ENCODE data around the gene TSHZ1. TPM values are rescaled to one million over a fixed set of nuclear protein-coding genes. Genes with fewer than 3 reads are reported as not detected.

Gene TSHZ1
- polyA plus RNA-seq, 1 of the 3 experiments (the other 2 are of a cell fraction) = 2.6 TPM

DNA sequence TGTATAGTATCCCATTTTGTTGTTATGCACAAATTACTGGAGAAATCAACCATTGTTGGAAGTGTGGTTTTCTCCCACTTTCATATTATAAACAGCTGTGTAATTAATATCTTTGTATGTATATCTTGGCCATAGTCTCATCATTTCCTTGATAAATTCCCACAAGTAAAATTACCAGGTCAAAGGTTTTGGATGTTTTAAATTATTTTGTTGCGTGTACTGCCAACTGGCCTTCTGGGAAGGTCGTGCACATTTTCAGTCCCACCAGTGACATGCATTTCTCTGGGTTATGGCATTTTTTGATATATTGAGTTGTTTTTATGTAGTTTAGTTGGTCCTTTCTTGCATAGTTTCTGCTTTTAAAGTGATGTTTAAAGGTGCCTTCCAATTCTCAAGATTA is 41.5 kb downstream of the TSHZ1 start:
- Histone ChIP-seq H3K4me3 (ENCODE audit: low read depth in 2 of 2, low read length in 1 of 2) (no peak overlapping the region), H3K79me2 (ENCODE audit: insufficient read depth) (0 out of 2 replicates have a peak, but pooled peaks cover 3% of the 10 kb centered on the region), H3F3A (replicated peaks; ENCODE audit: insufficient read depth) (peaks cover 7% of the 10 kb centered on the region), H3K4me2 (no peak overlapping the region), H3K9ac (no peak overlapping the region), H2AFZ (ENCODE audit: low read depth) (no peak overlapping the region), H3K27me3 (ENCODE audit: insufficient read depth) (no peaks in the 10 kb centered on the region), H4K20me1 (ENCODE audit: insufficient read depth) (no peaks in the 10 kb centered on the region), H3K9me2 (no peaks in the 10 kb centered on the region), H3K4me1 (ENCODE audit: control insufficient read depth in 1 of 2, insufficient read depth in 2 of 2, low read depth in 1 of 2, low read length in 1 of 2) (peaks cover 0 to 37% of the 10 kb centered on the region in 2 experiments; a peak in 2 of 4 replicates), H3K9me3 (no peaks in the 10 kb centered on the region), H3K36me3 (replicated peaks in 1 of 2; ENCODE audit: control insufficient read depth in 1 of 2, insufficient read depth in 2 of 2, low read length in 1 of 2) (no peaks in the 10 kb centered on the region), H3K27ac (ENCODE audit: low read depth in 2 of 2, low read length in 1 of 2) (no peak overlapping the region; a peak in 1 of 4 replicates)
- ChIA-PET POLR2A (no interaction called here), CTCF (no interaction called here)
- no peak for DNase-seq
- 93% methylated on average over 2 of the region's 2 CpGs for WGBS (ENCODE audit: low lambda C conversion rate)
- no peak for TF ChIP-seq RCOR1 (IDR thresholded peaks at IDR 0.05; ENCODE audit: low read length)
- no peak for TF ChIP-seq SIN3A (IDR thresholded peaks at IDR 0.05; ENCODE audit: borderline replicate concordance, low read depth, low read length)
- TF ChIP-seq GABPA (IDR thresholded peaks at IDR 0.05; ENCODE audit: low read depth) = no peak
- TF ChIP-seq EZH2phosphoT487 (IDR thresholded peaks at IDR 0.05; ENCODE audit: borderline replicate concordance, low read depth) = no peak

DNA sequence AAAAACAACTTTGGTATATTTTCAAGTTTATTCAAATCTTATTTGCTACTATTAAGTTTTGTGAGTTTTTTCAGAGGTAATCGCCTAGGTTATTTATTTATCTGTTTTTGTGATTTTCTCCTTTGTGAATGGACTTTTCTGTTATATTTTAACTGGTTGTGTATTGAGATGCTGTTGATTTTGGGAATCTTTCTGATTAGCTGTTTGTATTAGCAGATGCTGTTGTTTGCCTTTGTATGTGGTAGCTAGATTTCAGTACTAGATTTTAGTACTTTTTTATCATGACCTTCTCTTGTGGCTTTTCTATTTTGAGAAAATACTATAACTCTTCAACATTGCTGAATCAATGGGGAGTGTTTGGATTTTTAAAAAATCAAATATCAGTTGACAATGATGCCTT is 42.4 kb downstream of the TSHZ1 start:
- no peak overlapping the region for H3K4me3 ChIP-seq (ENCODE audit: low read depth in 2 of 2, low read length in 1 of 2)

More for the DNA sequence above, 42.4 kb downstream of the TSHZ1 start:
- H3K36me3 ChIP-seq (replicated peaks in 1 of 2; ENCODE audit: control insufficient read depth in 1 of 2, insufficient read depth in 2 of 2, low read length in 1 of 2) = no peaks in the 10 kb centered on the region
- no peak overlapping the region for H2AFZ ChIP-seq (ENCODE audit: low read depth)
- H3K4me1 ChIP-seq (ENCODE audit: control insufficient read depth in 1 of 2, insufficient read depth in 2 of 2, low read depth in 1 of 2, low read length in 1 of 2) = peaks cover 0 to 34% of the 10 kb centered on the region in 2 experiments; a peak in 2 of 4 replicates
- 95% methylated on average over 1 of the region's 1 CpG for WGBS (ENCODE audit: low lambda C conversion rate)
- no peak for DNase-seq
- H3K27me3 ChIP-seq (ENCODE audit: insufficient read depth) = no peaks in the 10 kb centered on the region
- H3K9me3 ChIP-seq = no peaks in the 10 kb centered on the region
- H3K4me2 ChIP-seq = no peak overlapping the region; the same call in 1 of the 2 replicates
- POLR2A ChIA-PET = no interaction called here
- H3F3A ChIP-seq (replicated peaks; ENCODE audit: insufficient read depth) = peaks cover 7% of the 10 kb centered on the region
- H3K27ac ChIP-seq (ENCODE audit: low read depth in 2 of 2, low read length in 1 of 2) = no peak overlapping the region
- 0 out of 2 replicates have a peak, but pooled peaks cover 3% of the 10 kb centered on the region for H3K79me2 ChIP-seq (ENCODE audit: insufficient read depth)
- H3K9ac ChIP-seq = no peak overlapping the region
- no peaks in the 10 kb centered on the region for H4K20me1 ChIP-seq (ENCODE audit: insufficient read depth)
- TF ChIP-seq GABPA (IDR thresholded peaks at IDR 0.05; ENCODE audit: low read depth) = no peak
- no peak for TF ChIP-seq CHD2 (IDR thresholded peaks at IDR 0.05; ENCODE audit: low read length, partially characterized antibody)
- TF ChIP-seq, protein P1, sequence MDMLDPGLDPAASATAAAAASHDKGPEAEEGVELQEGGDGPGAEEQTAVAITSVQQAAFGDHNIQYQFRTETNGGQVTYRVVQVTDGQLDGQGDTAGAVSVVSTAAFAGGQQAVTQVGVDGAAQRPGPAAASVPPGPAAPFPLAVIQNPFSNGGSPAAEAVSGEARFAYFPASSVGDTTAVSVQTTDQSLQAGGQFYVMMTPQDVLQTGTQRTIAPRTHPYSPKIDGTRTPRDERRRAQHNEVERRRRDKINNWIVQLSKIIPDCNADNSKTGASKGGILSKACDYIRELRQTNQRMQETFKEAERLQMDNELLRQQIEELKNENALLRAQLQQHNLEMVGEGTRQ (IDR thresholded peaks at IDR 0.05; ENCODE audit: borderline replicate concordance, low read depth, low read length) = no peak
- TF ChIP-seq JUND (IDR thresholded peaks at IDR 0.05) = no peak
- TF ChIP-seq GATA2 (CRISPR knock-in tag; IDR thresholded peaks at IDR 0.05) = no peak
- TF ChIP-seq NFIC (IDR thresholded peaks at IDR 0.05; ENCODE audit: borderline replicate concordance) = no peak
- TF ChIP-seq, protein P2, sequence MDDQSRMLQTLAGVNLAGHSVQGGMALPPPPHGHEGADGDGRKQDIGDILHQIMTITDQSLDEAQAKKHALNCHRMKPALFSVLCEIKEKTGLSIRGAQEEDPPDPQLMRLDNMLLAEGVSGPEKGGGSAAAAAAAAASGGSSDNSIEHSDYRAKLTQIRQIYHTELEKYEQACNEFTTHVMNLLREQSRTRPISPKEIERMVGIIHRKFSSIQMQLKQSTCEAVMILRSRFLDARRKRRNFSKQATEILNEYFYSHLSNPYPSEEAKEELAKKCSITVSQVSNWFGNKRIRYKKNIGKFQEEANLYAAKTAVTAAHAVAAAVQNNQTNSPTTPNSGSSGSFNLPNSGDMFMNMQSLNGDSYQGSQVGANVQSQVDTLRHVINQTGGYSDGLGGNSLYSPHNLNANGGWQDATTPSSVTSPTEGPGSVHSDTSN (IDR thresholded peaks at IDR 0.05) = no peak
- TF ChIP-seq RAD21 (IDR thresholded peaks at IDR 0.05; ENCODE audit: low read length) = no peak
- TF ChIP-seq RXRA (IDR thresholded peaks at IDR 0.05; ENCODE audit: borderline replicate concordance, low read depth) = no peak
- TF ChIP-seq, protein P3, sequence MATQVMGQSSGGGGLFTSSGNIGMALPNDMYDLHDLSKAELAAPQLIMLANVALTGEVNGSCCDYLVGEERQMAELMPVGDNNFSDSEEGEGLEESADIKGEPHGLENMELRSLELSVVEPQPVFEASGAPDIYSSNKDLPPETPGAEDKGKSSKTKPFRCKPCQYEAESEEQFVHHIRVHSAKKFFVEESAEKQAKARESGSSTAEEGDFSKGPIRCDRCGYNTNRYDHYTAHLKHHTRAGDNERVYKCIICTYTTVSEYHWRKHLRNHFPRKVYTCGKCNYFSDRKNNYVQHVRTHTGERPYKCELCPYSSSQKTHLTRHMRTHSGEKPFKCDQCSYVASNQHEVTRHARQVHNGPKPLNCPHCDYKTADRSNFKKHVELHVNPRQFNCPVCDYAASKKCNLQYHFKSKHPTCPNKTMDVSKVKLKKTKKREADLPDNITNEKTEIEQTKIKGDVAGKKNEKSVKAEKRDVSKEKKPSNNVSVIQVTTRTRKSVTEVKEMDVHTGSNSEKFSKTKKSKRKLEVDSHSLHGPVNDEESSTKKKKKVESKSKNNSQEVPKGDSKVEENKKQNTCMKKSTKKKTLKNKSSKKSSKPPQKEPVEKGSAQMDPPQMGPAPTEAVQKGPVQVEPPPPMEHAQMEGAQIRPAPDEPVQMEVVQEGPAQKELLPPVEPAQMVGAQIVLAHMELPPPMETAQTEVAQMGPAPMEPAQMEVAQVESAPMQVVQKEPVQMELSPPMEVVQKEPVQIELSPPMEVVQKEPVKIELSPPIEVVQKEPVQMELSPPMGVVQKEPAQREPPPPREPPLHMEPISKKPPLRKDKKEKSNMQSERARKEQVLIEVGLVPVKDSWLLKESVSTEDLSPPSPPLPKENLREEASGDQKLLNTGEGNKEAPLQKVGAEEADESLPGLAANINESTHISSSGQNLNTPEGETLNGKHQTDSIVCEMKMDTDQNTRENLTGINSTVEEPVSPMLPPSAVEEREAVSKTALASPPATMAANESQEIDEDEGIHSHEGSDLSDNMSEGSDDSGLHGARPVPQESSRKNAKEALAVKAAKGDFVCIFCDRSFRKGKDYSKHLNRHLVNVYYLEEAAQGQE (IDR thresholded peaks at IDR 0.05; ENCODE audit: low read depth, low read length) = no peak
- no peak for TF ChIP-seq YY1 (IDR thresholded peaks at IDR 0.05; ENCODE audit: low read depth)
- no peak for TF ChIP-seq EP300 (IDR thresholded peaks at IDR 0.05; ENCODE audit: borderline replicate concordance in 1 of 2, low read depth in 1 of 2, low read length in 1 of 2)
- no peak for TF ChIP-seq TAF1 (IDR thresholded peaks at IDR 0.05; ENCODE audit: borderline replicate concordance, low read depth, low read length)
- no peak for TF ChIP-seq MXI1 (IDR thresholded peaks at IDR 0.05; ENCODE audit: low read depth, low read length)
- CTCF ChIA-PET = no interaction called here
- no peaks in the 10 kb centered on the region for H3K9me2 ChIP-seq

Data from SK-N-SH (cell line).